Measurements from ENCODE around the gene SNX25. TPM values are rescaled to one million over a fixed set of nuclear protein-coding genes. Genes with fewer than 3 reads are reported as not detected.
"Not testable (repeated sequence)": the region's sequence is repeated elsewhere in the genome, so short reads cannot be mapped to it uniquely, and the experiment has no call there.

Gene SNX25
- total RNA-seq, 1 donor from 2014 or later, result 13.0 TPM

DNA sequence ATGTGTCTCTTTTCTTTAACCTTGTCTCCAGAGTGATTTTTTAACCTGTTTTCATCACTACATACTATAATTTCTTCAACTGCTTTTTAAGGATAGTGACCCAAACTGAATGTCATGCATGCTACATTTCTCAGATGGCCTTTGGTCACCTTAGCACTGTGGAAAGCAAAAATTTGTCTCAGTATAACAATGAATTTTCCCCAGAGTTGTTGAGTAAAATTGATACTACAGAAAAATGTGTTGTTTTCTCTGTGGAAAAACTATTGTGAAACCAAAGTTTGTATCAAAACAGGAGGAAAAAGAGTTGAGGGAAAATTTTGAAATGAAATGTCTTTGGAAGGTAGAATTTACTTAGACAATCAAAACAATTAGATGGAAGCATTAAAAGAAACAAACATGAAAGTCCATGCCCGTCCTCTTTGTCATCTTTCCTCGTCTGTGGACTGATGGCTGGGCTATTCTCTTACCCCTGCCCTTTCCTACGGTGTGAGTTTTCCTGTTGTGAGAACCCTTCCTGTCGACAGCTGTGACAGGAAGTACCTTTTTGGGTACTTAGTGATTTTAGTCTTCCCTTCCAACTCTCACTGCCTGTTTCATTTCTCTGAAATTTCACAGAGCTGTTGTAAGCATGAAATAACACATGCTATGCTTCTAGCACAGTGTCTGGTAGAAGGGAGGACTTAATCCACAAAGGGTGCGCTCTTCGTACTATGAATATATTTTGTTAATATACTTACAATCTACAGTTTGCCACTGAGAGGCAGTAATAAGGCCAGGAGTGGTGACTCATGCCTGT, 135.5 kb downstream of the SNX25 start:
- DNase-seq, result no peak

DNA sequence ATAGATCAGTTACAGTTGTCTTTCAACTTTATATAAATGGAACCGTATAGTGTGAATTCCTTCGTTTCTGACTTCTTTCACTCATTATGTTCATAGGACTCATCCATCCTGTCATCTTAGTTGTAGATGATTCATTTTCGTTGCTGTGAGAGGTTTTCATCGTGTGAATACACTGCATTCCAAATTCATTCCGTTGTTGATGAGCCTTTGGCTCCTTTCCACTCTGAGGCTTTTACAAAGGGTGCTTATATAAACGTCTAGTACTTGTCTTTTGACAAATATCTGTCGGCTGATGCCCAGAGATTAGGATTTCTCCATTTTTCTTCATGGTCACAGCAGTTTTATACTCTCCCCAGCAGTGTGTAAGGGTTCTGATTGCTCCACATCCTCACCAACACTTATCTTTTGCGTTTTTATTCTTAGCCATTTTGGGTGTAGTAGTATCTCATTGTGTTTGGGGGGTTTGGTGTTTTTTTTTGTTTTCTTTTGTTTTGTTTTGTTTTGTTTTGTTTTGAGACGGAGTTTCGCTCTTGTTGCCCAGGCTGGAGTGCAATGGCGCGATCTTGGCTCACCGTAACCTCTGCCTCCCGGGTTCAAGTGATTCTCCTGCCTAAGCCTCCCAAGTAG, 137.7 kb downstream of the SNX25 start:
- no peak for DNase-seq

- DNase-seq, result no peak
Measured at GRCh38 chr4:185351691-185352090, 142.3 kb downstream of the SNX25 start.

DNA sequence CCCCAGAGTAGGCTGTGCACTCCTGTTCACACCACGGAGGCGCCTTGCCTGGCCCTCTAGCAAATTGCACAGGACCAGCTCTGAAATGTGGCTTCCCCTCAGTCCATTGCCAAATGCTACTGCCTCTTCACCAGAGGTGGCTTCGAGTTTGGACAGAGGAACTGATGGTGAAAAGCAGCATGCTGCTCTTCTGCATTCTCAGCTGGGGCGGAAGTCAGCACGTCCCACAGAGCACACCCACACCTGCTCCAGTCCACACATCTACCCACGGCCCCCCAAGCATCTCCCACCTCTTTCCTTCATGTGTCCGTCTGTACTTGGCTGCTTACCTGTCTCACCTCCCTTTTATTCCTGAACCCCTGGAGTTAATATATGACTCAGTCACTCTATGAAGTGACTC, 142.8 kb downstream of the SNX25 start:
- DNase-seq, result no peak

DNA sequence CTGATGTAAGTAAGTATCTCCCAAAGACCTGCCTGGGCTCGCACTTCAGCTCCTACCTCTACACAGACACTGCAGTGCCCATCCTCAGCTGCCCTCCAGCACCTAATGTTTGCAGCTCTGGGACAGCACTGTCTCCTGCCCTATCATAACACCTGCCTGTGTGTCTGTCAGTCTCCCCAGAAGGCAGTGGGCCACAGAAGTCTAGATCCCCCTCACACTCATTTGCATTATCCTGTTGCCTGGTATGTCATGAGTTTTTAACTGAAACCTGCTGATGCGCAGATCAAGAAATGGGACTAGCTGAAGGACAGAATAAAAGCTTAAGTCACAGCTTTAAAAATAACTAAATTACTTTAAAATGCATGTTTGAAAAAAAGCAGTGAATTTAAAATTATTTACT, 143.3 kb downstream of the SNX25 start:
- DNase-seq, result no peak

GRCh38 chr4:185357211-185357610, 147.8 kb downstream of the SNX25 start:
- DNase-seq, result peak; percentile 80

- no peak for DNase-seq
Measured at GRCh38 chr4:185357733-185358440, 148.5 kb downstream of the SNX25 start.

DNA sequence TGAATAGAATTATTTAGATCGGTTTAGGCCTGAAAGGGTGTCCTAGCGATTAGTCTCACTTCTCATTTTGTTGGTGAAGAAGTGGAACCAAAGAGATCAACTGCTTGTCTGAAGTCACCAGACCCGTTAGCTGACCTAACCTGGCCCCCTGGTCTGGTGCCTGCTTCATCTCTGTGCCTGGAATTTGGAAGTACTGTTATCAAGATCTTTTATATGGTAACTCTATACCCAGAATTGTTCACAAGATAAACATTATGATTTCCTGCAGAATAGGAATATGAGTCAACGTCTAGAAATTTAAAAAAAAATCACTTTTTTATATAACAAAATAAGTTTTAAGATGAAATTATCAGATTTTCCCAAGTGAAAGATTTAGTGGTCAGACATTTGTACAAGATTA, 149.1 kb downstream of the SNX25 start:
- DNase-seq, result no peak

GRCh38 chr4:185358959-185359358, 149.6 kb downstream of the SNX25 start:
- no peak for DNase-seq

DNA sequence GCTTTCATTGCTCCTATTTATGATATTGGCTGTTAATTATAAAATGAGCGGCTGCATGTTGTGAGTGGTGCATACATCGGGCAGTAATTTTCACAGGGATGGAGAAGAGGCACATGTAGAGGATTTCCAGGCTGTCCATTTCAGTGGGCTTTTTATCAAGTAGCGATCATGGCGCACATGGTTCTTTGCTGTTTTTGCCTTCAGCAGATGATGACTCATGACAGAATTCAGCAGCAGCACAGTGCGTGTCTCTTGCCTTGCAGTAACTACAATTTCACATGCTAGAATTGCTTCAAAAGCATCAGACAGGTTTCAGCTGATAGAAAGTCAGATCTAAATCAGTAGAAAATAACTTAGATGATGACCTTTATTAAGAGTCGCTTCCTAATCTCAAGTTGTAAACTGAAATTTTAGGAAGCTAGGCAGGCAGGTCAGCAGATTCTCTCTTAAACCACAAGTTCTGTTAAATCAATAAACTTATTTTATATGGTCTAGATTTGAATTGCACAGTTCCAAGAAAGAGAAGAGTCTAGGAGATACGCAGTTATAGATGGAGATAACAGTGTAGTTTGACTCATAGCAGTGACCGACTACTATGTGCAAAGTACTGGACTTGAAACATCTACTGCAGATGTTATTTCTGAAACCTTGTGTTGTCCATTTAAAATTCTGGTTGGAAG, 150.5 kb downstream of the SNX25 start:
- no peak for DNase-seq

- DNase-seq, result no peak
Measured at GRCh38 chr4:185361872-185362271, 152.5 kb downstream of the SNX25 start.

DNA sequence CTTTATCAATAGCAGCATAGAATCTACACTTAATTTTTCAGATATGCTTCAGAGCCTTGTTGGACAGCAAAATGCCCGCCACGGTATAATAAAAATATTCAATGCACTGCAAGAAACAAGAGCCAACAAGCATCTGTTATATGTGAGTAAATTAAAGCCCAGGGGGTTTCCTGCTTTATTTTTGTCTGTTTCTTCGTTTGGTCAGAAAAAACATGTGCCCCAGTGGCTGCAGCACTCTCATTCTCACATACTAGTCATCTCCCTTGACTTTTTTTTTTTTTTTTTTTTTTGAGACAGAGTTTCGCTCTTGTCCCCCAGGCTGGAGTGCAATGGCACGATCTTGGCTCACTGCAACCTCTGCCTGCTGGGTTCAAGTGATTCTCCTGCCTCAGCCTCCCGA, 153.2 kb downstream of the SNX25 start:
- DNase-seq, result not testable (repeated sequence)

DNA sequence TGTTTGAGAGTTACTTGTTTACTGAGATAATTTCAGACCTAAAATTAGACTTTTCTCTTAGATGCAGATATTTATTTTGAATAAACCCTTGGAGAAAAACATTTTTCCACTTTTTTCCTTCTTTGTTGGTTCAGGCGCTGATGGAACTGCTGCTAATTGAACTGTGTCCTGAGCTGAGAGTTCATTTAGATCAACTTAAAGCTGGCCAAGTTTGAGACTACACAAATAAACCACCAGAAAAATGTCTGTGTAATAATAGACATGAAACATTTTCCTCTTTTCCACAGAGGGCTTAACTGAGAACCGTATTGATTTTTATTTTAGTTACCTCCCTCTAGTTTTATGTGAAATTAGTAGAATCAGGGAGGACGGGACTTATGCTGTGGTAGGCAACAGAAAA, 153.9 kb downstream of the SNX25 start:
- no peak for DNase-seq

- DNase-seq, result no peak
Measured at GRCh38 chr4:185364886-185365285, 155.5 kb downstream of the SNX25 start.

DNA sequence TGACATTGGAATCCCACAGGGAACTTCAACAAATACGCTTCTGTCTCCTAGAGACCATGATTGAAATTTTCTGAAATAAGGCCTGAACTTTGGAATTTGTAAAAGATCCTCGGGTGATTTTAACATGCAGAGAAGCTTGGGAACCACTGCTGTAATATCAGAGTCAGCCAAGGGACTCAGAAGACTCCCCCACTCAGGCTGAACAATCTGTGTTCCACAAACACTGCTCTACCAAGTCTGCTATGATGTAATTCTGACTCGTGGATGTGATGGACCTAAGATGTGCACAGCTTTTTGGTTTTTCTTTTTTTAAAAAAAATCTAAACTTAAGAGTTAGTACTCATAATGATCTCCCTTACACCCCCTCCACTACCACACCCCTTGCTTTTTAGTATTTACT, 160.3 kb downstream of the SNX25 start:
- no peak for DNase-seq

GRCh38 chr4:185370268-185370949, 161.0 kb downstream of the SNX25 start:
- no peak for DNase-seq

DNA sequence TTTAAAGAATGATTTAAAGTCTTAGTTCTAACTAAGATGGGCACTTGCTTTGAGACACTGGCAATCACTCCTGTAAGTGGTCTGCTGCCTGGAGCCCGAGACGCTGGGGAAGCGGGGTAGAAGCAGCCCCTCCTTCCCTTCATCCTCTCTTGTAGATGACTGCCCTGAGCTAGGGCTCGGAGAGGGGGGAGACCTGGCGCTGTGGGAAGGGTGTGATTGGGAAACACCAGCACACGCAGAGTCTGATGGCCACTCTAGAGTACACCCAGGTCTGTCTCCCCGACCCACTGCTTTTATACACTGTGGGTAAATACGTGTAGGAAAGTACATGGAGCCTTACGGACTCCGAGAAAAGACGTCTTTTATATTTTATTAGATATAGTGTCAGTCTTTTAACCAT, 162.3 kb downstream of the SNX25 start:
- no peak for DNase-seq

DNA sequence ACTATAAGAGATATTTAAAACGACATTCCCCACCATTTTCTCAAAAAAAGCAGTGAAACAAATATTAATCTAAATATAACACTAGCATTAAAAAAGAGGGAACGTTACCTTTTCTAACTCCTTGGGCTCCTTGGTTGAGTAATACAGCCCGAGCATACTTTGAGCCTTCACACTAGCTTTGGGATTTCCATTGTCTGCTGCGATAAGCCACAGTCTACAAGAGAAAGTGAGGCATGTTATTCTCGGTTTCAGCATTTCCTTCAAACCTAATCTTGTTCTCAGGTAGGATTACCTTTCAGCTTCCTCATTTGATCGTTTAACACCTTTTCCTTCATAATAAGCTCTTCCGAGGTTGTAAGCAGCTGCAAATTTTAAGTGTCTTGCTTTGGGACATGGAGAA, 164.6 kb downstream of the SNX25 start:
- DNase-seq, result no peak

DNA sequence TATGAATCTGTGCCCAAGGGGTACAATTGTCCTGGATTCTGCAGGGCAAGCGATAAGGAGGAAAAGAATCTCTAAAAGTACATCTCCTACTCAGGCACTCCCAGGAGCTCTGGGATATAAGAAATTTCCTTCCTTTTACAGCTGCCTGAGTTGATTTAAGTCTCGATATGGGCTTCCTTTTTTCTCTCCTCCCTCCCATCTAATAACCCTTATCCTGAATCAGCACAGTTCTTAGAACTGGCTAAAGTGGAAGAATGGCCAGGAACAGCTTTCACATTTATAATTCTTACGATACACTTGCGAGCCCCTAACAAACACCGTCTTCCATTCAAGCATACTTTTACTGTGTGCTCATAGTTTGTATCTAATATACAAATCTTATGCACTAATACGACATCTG, 165.2 kb downstream of the SNX25 start:
- DNase-seq, result no peak

- DNase-seq, result no peak
Measured at GRCh38 chr4:185378264-185378663, 168.9 kb downstream of the SNX25 start.

DNA sequence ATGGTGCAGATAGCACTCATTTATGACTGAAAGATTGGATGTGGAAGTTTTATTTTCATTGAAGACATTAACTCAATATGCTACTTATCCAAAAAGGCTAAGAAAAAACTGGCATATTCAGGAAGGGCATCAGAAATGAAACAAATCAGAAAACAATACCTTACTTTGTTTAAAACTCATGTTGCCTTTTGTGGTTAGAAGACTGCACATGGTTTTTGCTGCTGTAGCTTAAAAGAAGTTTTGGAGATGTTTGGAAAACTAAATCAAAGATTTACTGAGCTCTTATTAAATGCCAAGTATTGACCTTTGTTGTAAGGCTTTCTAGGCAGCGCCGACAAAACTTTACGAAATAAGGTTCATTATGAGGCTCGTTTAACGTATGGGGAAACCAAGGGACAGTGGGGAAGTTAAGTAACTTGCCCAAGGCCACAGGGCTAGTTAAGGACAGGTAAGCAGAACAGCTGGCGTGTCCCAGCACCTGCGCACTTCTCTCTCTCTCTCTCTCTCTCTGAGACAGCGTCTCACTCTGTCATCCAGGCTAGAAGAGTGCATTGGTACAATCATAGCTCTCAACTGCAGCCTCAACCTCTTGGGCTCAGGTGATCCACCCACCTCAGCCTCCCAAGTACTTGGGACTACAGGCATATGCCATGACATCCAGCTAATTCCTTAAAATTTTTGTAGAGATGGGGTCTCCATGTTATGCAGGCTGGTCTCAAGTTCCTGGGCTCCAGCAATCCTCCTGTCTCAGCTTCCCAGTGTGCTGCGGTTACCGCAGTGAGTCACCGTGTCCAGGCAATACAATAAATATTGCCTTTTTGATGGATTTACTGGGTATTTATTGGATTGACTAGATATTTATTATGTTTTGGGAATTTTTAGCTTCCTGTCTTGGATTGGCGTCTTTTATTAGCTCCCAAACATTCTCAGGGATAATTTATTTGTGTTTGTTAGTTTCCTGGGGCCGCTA, 170.2 kb downstream of the SNX25 start:
- DNase-seq, result no peak
